Mucosa of rectum (tissue), 2 donors: ENCODE measurements around the gene COL12A1.

ENCODE experiments used
- H3K27ac ChIP-seq, 2 donors: one replicate each; pipeline ENCODE4 v1.7.0; 2013; ENCODE audit warnings: inconsistent platforms in 2 of 2, low read depth in 2 of 2, low read length in 2 of 2
- H3K27me3 ChIP-seq, 2 donors: one replicate each; pipeline ENCODE4 v1.7.0; 2013; ENCODE audit warnings: low read length in 2 of 2; ENCODE audit not compliant: control insufficient read depth in 2 of 2, insufficient read depth in 2 of 2
- H3K36me3 ChIP-seq, 2 donors: one replicate each; pipeline ENCODE4 v1.7.0; 2013; ENCODE audit warnings: low read length in 2 of 2; ENCODE audit not compliant: control insufficient read depth in 2 of 2, insufficient read depth in 2 of 2
- H3K4me1 ChIP-seq, 2 donors: one replicate each; pipeline ENCODE4 v1.7.0; 2013; ENCODE audit warnings: low read length in 2 of 2, mild to moderate bottlenecking in 1 of 2; ENCODE audit not compliant: control insufficient read depth in 2 of 2, insufficient read depth in 2 of 2
- H3K4me3 ChIP-seq, 2 donors: one replicate each; pipeline ENCODE4 v1.7.0; 2013; ENCODE audit warnings: low read length in 2 of 2
- H3K9ac ChIP-seq, 2 donors: one replicate each; pipeline ENCODE4 v1.7.0; 2013; ENCODE audit warnings: low read length in 2 of 2, low read depth in 1 of 2, mild to moderate bottlenecking in 1 of 2
- H3K9me3 ChIP-seq, 2 donors: one replicate each; pipeline ENCODE4 v1.7.0; 2013; ENCODE audit warnings: low read length in 2 of 2; ENCODE audit not compliant: control insufficient read depth in 2 of 2
- donor health status: healthy.
- donor health status: Normal muscosa, but diverticular disease.

COL12A1 gene

DNA sequence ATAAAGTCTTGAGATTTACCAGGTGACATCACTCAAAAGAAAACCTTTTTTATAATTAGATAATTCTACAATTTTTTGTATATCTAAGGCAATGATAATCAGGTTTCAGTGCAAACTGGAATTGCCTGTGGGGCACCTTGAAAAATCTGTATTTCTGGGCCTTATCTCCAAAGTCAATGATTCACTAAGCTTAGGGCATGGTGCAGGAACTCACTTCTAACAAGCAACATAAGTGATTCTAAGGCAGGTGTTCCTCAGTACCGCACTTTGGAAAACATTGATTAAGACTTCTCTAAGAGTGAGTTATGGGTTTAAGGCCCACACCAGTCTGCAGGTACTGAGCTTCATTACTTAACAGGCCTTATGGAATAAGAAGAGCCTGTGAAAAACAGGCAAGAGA is 115.3 kb downstream of the COL12A1 start:
- Histone ChIP-seq H3K9ac (no peak overlapping the region), H3K4me1 (no peaks in the 10 kb centered on the region), H3K9me3 (no peaks in the 10 kb centered on the region), H3K4me3 (no peak overlapping the region), H3K27ac (no peak overlapping the region), H3K36me3 (no peaks in the 10 kb centered on the region), H3K27me3 (no peaks in the 10 kb centered on the region)

DNA sequence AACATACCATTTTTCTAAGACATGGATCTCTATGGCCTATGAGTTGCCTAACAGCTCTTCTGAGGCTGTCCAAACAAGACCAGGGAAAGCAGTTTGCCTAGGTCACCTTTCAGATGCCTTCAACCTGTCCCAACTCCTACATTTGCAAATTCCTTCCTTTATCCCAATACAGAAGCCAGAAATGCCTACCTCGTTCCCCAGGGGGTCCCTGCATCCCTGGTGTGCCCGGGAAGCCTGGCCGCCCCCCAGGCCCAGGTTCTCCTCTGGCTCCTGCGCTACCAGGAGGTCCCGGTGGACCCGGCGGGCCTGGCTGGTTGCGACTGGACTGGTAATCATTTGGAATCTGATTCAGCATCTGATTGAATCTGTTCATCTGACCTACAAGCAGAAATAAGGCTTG is 115.9 kb downstream of the COL12A1 start:
- Histone ChIP-seq H3K9me3 (no peaks in the 10 kb centered on the region), H3K4me3 (no peak overlapping the region), H3K27ac (no peak overlapping the region), H3K4me1 (no peaks in the 10 kb centered on the region), H3K9ac (no peak overlapping the region), H3K36me3 (no peaks in the 10 kb centered on the region), H3K27me3 (no peaks in the 10 kb centered on the region)

- no peaks in the 10 kb centered on the region for H3K27me3 ChIP-seq
- no peaks in the 10 kb centered on the region for H3K9me3 ChIP-seq
- H3K27ac ChIP-seq: no peak overlapping the region
- no peaks in the 10 kb centered on the region for H3K36me3 ChIP-seq
- H3K4me3 ChIP-seq: no peak overlapping the region
- H3K9ac ChIP-seq: no peak overlapping the region
- no peaks in the 10 kb centered on the region for H3K4me1 ChIP-seq
Observed at GRCh38 chr6:75089151-75089897, 116.5 kb downstream of the COL12A1 start.

DNA sequence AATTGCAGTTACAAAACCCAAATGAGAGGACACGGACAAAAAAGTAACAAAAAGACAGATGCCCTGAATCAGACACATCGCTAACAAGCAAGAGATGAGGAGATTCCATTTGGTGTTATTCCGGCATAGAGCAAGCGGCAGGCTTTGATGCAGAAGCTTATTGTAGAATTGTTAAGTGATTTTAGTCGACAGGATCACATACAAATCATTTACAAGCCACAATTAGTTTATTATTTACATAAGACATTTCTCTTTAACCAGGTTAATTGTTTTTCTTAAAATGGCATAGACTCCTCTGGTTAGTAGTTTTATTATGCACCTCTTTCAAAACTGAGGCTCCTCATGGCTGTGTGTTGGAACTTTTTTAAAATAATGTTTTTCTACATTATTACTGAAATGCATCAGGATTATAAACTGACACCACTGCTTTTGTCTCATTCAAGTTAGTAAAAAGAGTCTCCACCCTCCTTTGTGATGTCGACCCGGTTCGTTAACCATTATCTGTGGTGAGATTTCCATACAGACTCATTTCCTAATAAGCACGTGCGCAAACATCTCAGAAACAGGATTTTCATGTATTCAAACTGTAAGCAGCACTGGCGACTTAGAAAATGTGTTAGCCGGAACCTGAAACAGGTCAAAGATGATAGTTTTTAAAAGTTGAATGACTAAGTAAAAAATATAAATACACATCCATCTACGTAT is 119.8 kb downstream of the COL12A1 start:
- H3K27me3 ChIP-seq: no peaks in the 10 kb centered on the region

DNA sequence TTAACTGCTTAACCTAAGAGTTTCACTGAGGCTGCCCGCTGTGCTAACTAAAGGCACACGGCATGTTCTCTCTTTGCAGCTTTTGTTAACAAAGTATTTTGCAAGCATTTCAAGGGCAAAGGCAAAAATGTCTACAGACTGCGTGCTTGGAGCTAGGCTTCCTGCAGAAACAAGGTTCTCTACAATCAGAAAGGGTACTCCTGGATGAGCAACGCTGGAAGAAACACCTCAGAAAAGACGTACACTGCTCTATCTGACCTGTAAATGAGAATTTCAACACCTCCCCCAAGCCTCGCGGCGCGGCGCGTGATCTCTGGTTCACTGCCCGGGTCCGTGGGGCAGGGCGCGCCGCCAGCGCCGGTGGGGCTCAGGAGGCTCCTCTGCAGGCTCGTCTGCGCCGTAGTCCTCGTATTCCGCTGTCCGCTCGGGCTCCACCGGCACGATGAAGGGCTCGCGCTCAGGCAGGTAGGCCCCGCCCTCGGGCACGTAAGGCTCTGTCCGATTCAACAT is 120.9 kb downstream of the COL12A1 start:
- H3K9ac ChIP-seq: no peak overlapping the region
- no peaks in the 10 kb centered on the region for H3K9me3 ChIP-seq
- no peaks in the 10 kb centered on the region for H3K36me3 ChIP-seq
- no peaks in the 10 kb centered on the region for H3K4me1 ChIP-seq
- H3K27ac ChIP-seq: no peak overlapping the region
- H3K4me3 ChIP-seq: peak overlapping the region in 1 of 2 donors; percentile 49
- no peaks in the 10 kb centered on the region for H3K27me3 ChIP-seq

More for the DNA sequence above, 119.8 kb downstream of the COL12A1 start:
- H3K9me3 ChIP-seq: no peaks in the 10 kb centered on the region
- H3K4me3 ChIP-seq: no peak overlapping the region
- H3K36me3 ChIP-seq: no peaks in the 10 kb centered on the region
- no peak overlapping the region for H3K27ac ChIP-seq
- H3K9ac ChIP-seq: no peak overlapping the region
- H3K4me1 ChIP-seq: no peaks in the 10 kb centered on the region

GRCh38 chr6:75084018-75084417 is 121.8 kb downstream of the COL12A1 start:
- H3K27ac ChIP-seq: no peak overlapping the region
- H3K4me1 ChIP-seq: no peaks in the 10 kb centered on the region
- H3K4me3 ChIP-seq: no peak overlapping the region
- H3K27me3 ChIP-seq: no peaks in the 10 kb centered on the region
- no peak overlapping the region for H3K9ac ChIP-seq
- no peaks in the 10 kb centered on the region for H3K9me3 ChIP-seq
- no peaks in the 10 kb centered on the region for H3K36me3 ChIP-seq

GRCh38 chr6:75081921-75082320 is 123.9 kb downstream of the COL12A1 start:
- Histone ChIP-seq H3K4me3 (no peak overlapping the region), H3K9ac (no peak overlapping the region), H3K27me3 (no peaks in the 10 kb centered on the region), H3K9me3 (no peaks in the 10 kb centered on the region), H3K36me3 (no peaks in the 10 kb centered on the region), H3K27ac (no peak overlapping the region), H3K4me1 (no peaks in the 10 kb centered on the region)

DNA sequence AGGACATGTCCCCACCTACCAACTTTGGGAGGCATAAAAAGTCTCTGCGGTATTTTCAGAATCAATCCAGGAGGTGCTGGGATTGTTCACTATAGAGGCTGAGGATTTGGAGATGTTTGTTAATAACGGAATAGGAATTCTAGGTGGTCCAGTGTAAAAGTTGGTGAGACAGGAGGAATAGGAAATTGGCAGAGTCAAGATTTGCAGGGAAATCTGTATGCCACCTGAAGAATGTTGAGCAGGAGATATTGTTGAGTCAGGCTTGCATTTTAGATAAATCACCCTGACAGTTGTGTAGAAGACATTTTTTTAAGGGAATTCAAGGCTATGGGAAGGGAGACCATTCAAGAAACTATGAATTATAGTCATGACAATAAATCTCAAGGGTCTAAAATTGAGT is 124.8 kb downstream of the COL12A1 start:
- no peaks in the 10 kb centered on the region for H3K36me3 ChIP-seq
- no peak overlapping the region for H3K4me3 ChIP-seq
- H3K9ac ChIP-seq: no peak overlapping the region
- no peak overlapping the region for H3K27ac ChIP-seq
- H3K4me1 ChIP-seq: no peaks in the 10 kb centered on the region
- no peaks in the 10 kb centered on the region for H3K9me3 ChIP-seq
- H3K27me3 ChIP-seq: no peaks in the 10 kb centered on the region

DNA sequence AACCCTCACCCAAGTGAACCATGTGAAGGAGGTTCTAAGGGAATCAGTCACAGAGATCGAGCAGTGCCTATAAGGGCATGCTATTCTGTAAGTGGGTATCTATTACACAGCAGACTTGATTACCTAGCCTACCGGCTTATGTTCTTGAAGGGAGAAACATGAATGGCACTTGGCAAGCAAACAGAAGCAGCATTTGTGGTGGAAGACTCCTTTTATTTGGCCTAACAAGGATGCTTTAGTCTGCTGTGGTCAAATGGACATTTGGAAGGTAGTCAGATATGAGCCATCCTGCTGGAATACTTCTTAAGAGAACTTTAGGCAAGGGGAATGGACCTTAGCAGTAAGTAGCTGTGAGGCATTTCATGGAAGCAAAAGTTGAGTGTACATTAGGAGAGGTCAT is 126.3 kb downstream of the COL12A1 start:
- Histone ChIP-seq H3K9ac (no peak overlapping the region), H3K4me3 (no peak overlapping the region), H3K9me3 (no peaks in the 10 kb centered on the region), H3K27ac (no peak overlapping the region), H3K4me1 (no peaks in the 10 kb centered on the region), H3K36me3 (no peaks in the 10 kb centered on the region), H3K27me3 (no peaks in the 10 kb centered on the region)

DNA sequence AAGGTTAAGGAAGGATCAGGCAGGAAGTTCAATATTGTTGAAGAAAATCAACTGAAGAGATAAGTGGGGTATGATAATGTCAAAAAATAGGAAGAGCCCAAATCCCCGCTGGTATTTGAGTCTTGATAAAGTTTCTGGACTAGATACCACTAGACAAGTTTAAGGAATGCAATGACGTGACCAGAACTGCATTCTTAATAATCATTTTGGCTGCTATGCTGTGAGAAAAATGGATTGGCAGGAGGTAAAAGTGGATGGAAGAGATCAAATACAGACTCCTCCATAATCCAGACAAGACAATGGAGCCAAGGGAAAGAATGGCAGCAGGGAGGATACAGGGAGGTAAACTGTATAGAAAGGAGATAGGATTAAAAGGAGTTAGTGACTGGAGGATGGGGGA is 128.2 kb downstream of the COL12A1 start:
- H3K9me3 ChIP-seq: no peaks in the 10 kb centered on the region
- no peak overlapping the region for H3K9ac ChIP-seq
- no peaks in the 10 kb centered on the region for H3K4me1 ChIP-seq
- H3K27me3 ChIP-seq: no peaks in the 10 kb centered on the region
- no peak overlapping the region for H3K4me3 ChIP-seq
- H3K27ac ChIP-seq: no peak overlapping the region
- no peaks in the 10 kb centered on the region for H3K36me3 ChIP-seq
